Stimulated activated CD4-positive, alpha-beta T cell treated with anti-CD3 and anti-CD28 coated beads, Interleukin-15, amount 100 ng/mL, for 48 hours (primary cell): ENCODE measurements around the gene TSC22D1.

Experiments
- DNase-seq, 2 donors: peaks; one replicate each; pipeline ENCODE4 v3.0.0-alpha.2; 2020; ENCODE audit warnings: low read depth in 2 of 2

The TSC22D1 gene

DNA sequence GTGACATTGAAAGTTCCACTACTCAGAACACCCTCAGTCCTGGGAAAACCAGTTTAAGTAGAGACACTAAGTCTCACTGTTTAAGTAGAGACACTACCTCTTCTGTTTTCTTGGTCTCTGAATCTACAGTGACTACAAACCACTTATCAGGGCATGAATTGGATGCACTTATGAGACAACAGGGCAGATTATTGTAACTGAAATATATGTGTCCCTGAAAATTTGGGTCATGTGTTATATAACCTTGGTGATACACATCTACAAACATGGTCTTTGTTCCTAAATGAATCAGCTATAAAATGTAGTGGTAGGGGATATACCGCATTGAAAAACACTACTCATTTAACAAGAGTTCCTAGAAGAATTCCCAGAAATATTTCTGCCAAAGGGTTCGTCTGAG lies 146.8 kb downstream of the TSC22D1 start:
- DNase-seq, result no peak

GRCh38 chr13:44426461-44426860 lies 149.7 kb downstream of the TSC22D1 start:
- no peak for DNase-seq

DNA sequence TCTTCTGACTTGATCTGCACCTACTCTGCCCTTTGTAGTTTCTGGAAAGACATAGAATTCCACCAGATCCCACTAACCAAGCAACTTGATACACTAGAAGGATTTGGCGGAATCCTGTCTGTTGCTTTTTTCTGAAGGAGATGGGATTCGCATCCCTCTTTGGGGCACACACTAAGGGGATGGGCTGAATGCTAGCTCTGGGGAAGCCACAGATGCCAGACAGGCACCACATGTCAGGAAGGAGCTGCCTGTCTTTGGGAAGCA lies 150.4 kb downstream of the TSC22D1 start:
- DNase-seq, result no peak

DNA sequence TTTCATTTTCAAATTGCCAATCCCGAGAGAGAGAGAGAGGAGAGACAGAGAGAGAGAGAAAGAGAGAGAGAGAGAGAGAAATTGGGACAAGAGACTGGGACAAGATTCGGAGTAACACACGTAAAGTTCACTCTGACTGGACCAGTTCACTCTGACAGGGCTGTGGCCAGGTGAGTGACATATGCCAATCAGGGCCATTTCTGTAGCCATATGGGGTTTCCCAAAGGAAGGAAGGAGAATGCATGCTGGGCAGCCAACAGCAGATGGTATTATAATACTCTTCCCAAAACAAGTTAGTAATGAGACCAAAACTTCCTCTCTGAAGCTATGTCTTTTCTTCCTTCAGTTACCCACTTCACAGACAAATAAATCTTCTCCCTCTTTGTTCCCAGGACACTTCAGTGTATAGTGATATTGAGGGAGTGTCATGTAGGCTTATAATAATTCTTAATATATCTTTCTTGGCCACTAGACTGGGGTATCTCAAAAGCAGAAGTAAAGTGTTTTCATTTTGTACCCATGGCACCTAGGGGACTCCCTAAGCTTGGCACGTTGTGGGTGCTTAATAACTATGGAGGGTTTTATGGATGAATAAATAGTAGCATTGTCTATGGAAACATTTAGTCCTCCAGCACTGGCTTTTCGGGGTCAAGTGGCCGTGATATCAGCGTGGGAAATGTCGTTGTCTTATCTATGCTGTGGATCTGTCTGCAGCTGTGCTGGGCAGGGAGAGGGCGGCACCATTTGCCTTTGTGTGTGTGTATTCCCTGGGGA lies 150.9 kb downstream of the TSC22D1 start:
- no peak for DNase-seq

DNA sequence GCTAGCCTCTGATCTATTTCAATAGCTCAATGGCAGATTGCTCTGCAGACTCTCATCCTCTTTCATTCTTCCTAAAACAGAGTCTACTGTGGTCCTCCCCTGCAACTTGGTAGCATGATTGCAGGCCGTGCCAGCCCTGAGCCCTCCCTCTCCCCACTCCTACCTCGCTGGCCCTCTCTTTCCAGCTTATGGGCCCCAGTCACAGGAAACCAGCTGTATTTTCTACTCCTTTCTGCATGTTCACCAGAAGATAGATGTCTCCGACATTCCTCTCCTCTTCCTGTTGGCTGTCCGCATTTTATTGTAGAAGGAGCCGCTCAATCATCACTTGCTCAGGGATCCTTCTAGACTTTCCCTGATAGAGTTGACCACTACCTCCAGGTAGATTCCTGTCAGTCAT lies 152.3 kb downstream of the TSC22D1 start:
- DNase-seq, result no peak

DNA sequence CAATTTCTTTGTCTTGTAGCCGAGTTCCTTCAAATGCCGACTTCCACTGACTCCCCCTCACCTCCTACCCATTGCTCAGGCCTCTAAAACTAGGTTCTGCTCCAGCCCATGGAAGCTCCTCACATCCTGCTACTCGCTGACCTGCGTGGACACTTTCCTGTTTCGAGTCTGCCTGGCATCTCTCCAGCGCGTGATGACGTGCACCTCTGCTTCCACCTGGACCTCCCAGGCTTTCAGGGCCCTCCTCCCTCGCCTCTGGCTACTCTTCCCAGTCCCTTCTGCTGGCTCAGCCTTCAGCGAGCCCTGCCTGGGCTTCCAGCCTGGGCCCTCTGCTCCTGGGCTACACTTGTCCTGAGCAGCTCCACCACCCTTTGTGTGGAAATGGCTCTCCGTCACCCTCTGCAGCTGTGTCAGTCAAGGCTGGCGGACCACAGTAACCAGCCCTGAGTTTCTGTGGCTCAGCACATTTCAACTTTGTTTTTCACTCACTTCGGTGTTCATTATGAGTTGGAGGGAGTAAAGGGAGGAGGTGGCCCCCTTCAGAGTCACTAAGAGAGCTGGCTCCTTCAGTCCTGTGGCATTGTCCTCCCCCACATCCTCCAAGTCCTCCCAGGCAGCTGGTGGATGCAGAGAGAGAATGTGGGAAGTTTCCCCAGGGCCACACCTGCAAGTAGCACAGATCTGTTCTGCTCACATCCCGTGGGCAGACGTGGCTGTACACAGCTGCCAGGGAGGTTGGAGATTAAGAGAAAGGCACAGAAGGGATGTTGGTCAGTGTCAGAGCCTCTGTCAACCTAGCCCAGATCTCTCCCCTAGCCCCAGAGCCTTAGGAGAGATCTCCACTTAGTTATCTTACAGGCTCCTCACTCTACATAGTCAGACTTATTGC lies 153.1 kb downstream of the TSC22D1 start:
- DNase-seq, result no peak

GRCh38 chr13:44421853-44422525 lies 154.1 kb downstream of the TSC22D1 start:
- DNase-seq, result no peak

DNA sequence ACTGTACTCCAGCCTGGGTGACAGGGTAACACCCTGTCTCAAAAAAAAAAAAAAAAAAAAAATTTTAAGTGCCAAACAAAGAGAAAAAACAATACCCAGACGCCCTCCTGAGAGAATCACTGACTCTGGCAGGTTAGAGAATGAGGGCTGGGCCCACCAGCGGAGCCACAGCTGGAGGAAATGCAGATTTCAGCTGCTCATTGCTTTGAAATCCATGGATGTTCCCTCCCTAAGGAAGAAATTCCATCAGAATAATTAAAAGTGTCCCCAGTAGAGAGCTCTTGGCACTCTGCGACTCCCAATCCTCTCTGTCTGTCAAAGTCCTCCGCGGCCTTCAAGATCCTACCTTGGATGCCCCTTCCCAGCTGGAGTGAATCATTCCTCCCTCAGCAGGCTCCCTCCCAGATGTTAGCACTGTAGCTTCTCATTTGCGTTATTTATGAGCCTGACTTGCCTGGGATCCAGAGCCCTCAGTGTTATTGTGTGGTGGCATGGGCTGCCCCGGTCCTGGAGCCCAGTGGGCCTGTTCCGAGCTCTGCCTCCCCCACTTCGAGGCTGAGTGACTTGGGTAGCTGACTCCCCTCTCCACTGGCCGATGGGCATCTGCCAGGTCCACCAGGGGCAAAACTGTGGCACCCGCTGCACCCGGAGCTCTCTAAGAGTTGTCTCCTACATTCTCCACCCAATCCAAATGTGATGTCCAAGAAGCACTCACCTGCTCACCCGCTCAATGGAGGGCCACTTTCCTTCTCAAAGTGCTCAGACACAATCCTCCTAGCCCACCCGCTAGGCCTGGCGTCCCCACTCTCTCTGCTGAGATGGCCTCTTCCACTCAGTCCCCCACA lies 155.5 kb downstream of the TSC22D1 start:
- no peak for DNase-seq

- no peak for DNase-seq
These were observed 158.3 kb downstream of the TSC22D1 start for GRCh38 chr13:44417876-44418275.

GRCh38 chr13:44417446-44417845 lies 158.7 kb downstream of the TSC22D1 start:
- no peak for DNase-seq

- DNase-seq, result no peak
These were observed 159.4 kb downstream of the TSC22D1 start for GRCh38 chr13:44416744-44417143.

GRCh38 chr13:44416301-44416700 lies 159.8 kb downstream of the TSC22D1 start:
- no peak for DNase-seq

- DNase-seq, result no peak
These were observed 160.3 kb downstream of the TSC22D1 start for GRCh38 chr13:44415815-44416214.

DNA sequence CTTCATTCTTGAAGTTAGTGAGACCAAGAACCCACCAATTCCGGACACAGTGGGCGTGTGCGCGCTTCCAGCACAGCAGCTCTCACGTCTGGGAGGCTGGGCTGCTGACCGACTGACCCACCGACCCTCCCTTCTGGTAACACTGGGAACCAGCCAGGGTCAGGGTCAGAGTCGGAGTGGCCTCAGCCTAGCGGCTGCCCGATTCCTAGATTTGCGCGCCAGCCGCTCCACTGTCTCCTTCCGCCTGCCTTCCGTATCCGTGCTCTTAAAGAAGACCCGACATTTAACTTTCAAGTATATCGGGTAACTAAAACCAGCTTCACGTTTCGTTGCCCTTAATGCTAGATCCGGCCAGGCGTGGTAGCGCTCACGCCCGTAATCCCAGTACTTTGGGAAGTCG lies 161.4 kb downstream of the TSC22D1 start:
- DNase-seq, result no peak

- DNase-seq, result no peak
These were observed 163.0 kb downstream of the TSC22D1 start for GRCh38 chr13:44413095-44413494.

- no peak for DNase-seq
These were observed 163.7 kb downstream of the TSC22D1 start for GRCh38 chr13:44412346-44412935.

GRCh38 chr13:44411841-44412240 lies 164.3 kb downstream of the TSC22D1 start:
- DNase-seq, result no peak

DNA sequence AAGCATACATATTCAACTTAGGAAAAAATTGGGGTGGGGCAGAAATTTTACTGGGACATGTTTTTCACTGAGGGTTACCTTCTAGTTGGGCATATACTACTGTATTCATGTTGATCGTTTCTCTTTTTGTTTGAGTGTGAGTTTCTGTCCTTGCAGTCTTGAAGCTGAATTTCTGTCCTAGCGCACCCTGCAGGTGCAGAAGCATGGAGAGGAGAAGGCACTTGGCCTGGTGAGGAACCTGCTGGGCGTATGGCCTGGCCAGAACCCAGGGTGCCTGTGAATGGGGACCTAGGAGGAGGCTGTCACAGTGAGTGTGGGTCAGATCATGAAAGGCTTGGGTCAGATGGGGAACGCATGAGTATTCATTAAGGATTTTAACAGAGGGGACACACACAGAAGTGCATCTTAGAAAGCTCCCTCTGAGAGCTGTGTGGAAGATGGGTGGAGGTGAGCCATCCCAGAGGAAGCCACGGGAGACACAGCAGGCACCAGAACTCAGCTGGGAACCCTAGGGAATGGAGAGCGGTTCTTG lies 165.7 kb downstream of the TSC22D1 start:
- DNase-seq, result no peak

DNA sequence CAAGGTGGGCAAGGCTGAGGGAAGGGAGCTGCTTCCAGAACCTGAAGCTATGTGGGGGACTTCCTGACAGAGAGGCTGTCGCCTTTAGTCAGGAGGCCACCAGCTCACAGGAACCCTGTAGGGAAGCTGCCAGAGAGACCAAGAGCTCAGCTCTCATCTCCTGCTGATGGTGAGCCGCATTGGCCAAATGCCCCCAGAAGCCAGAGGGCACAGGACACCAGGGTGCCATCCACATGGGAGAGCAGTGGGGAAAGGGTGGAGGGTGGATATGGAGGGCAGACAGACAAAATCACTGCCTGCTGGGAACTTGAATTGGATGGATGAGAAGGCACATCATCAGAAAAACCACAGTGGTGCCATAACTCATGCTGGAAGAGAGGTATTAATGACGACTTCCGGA lies 166.5 kb downstream of the TSC22D1 start:
- DNase-seq, result no peak

- DNase-seq, result no peak
These were observed 168.2 kb downstream of the TSC22D1 start for GRCh38 chr13:44407891-44408290.

DNA sequence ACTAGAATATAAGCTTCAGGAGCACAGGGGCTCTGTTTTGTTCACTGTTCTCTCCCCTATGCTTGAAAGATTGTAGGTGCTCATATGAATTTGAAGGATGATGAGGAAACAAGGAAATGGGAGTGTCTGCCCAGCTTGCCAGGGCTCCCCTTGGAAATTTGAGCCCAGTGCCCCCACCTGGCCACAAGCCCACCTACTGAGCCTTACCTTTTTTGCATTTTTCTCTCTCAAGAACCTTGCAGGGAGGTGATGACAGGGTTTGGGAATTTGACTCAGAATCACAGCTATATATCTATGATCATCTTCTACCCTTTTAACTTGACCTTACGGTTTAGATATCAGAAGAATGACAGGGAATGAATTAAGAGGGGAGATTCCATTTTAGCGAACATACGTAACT lies 168.8 kb downstream of the TSC22D1 start:
- no peak for DNase-seq
